DND-41 (cell line): ENCODE data around the gene INPP4A.
"Not testable (repeated sequence)": the region's sequence is repeated elsewhere in the genome, so short reads cannot be mapped to it uniquely, and the experiment has no call there.

Experiments
- ATAC-seq: fragments of 200-7000 bp; cut with Tn5 transposase; 3 replicates; pipeline ENCODE4 v1.9.1; 2021; ENCODE audit warnings: low read depth; ENCODE audit not compliant: insufficient read depth
- DNase-seq: peaks from one replicate; pipeline ENCODE4 v3.0.0-alpha.2; 2020
- H2AFZ ChIP-seq: 2 replicates; pipeline ENCODE4 v1.6.0; 2012; ENCODE audit warnings: low read depth, low read length
- H3K27ac ChIP-seq: 2 replicates; pipeline ENCODE4 v1.5.1; 2012; ENCODE audit warnings: low read length, inconsistent platforms
- H3K27me3 ChIP-seq: fragments of 200-600 bp; sonication (generic); 2 replicates; pipeline ENCODE4 v1.6.0; 2012; ENCODE audit warnings: low read length, mild to moderate bottlenecking, inconsistent platforms; ENCODE audit not compliant: insufficient read depth, poor library complexity
- H3K36me3 ChIP-seq: 2 replicates; pipeline ENCODE4 v1.5.1; 2012; ENCODE audit warnings: low read length, inconsistent platforms; ENCODE audit not compliant: insufficient read depth
- H3K4me1 ChIP-seq: 2 replicates; pipeline ENCODE4 v1.5.1; 2012; ENCODE audit warnings: mild to moderate bottlenecking, low read length; ENCODE audit not compliant: insufficient read depth
- H3K4me2 ChIP-seq: 2 replicates; pipeline ENCODE4 v1.6.0; 2012; ENCODE audit warnings: mild to moderate bottlenecking, moderate library complexity, low read length, inconsistent platforms; ENCODE audit not compliant: insufficient read depth
- H3K4me3 ChIP-seq, 2 experiments: fragments of 200-600 bp in 1 of 2; shearing (Covaris generic) in 1 of 2; 2 replicates each; pipeline ENCODE4 v1.5.1; 2012 to 2016; ENCODE audit warnings: inconsistent platforms in 2 of 2, low read length in 2 of 2, mild to moderate bottlenecking in 2 of 2, low read depth in 1 of 2, moderate library complexity in 1 of 2
- H3K79me2 ChIP-seq: 2 replicates; pipeline ENCODE4 v1.6.0; 2012; ENCODE audit warnings: low read length, inconsistent platforms; ENCODE audit not compliant: insufficient read depth
- H3K9ac ChIP-seq: 2 replicates; pipeline ENCODE4 v1.6.0; 2012; ENCODE audit warnings: low read depth, mild to moderate bottlenecking, inconsistent platforms, low read length, moderate library complexity
- H3K9me3 ChIP-seq: 2 replicates; pipeline ENCODE4 v1.5.1; 2012; ENCODE audit warnings: low read length, moderate library complexity, mild to moderate bottlenecking, inconsistent platforms; ENCODE audit not compliant: insufficient read depth, severe bottlenecking
- H4K20me1 ChIP-seq: 2 replicates; pipeline ENCODE4 v1.6.0; 2012; ENCODE audit warnings: low read length; ENCODE audit not compliant: insufficient read depth
- EZH2 ChIP-seq: IDR thresholded peaks from 3 replicates; pipeline ENCODE4 v1.6.1; 2012; ENCODE audit warnings: borderline replicate concordance, low read depth, mild to moderate bottlenecking, moderate library complexity, low read length, inconsistent platforms; ENCODE audit not compliant: severe bottlenecking
- TF ChIP-seq, protein P1 (sequence below): IDR thresholded peaks from 2 replicates; pipeline ENCODE4 v1.5.1; 2012; ENCODE audit warnings: borderline replicate concordance, low read length, moderate library complexity, mild to moderate bottlenecking; ENCODE audit not compliant: poor library complexity, severe bottlenecking; ENCODE audit errors: extremely low read depth

The INPP4A gene

GRCh38 chr2:98405301-98405700 lies 39.4 kb upstream of the INPP4A start:
- no peaks in the 10 kb centered on the region for H3K9me3 ChIP-seq
- DNase-seq, result no peak
- H3K9ac ChIP-seq, result no peak overlapping the region
- H2AFZ ChIP-seq, result no peak overlapping the region
- TF ChIP-seq, protein P1, sequence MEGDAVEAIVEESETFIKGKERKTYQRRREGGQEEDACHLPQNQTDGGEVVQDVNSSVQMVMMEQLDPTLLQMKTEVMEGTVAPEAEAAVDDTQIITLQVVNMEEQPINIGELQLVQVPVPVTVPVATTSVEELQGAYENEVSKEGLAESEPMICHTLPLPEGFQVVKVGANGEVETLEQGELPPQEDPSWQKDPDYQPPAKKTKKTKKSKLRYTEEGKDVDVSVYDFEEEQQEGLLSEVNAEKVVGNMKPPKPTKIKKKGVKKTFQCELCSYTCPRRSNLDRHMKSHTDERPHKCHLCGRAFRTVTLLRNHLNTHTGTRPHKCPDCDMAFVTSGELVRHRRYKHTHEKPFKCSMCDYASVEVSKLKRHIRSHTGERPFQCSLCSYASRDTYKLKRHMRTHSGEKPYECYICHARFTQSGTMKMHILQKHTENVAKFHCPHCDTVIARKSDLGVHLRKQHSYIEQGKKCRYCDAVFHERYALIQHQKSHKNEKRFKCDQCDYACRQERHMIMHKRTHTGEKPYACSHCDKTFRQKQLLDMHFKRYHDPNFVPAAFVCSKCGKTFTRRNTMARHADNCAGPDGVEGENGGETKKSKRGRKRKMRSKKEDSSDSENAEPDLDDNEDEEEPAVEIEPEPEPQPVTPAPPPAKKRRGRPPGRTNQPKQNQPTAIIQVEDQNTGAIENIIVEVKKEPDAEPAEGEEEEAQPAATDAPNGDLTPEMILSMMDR, result no peak
- TF ChIP-seq EZH2, result no peak
- H4K20me1 ChIP-seq, result no peaks in the 10 kb centered on the region
- H3K27ac ChIP-seq, result no peak overlapping the region
- H3K36me3 ChIP-seq, result no peaks in the 10 kb centered on the region
- H3K4me3 ChIP-seq, result no peak overlapping the region
- H3K4me2 ChIP-seq, result no peak overlapping the region
- H3K27me3 ChIP-seq, result peaks cover 15% of the 10 kb centered on the region
- no peaks in the 10 kb centered on the region for H3K79me2 ChIP-seq
- ATAC-seq, result no peak
- no peaks in the 10 kb centered on the region for H3K4me1 ChIP-seq

DNA sequence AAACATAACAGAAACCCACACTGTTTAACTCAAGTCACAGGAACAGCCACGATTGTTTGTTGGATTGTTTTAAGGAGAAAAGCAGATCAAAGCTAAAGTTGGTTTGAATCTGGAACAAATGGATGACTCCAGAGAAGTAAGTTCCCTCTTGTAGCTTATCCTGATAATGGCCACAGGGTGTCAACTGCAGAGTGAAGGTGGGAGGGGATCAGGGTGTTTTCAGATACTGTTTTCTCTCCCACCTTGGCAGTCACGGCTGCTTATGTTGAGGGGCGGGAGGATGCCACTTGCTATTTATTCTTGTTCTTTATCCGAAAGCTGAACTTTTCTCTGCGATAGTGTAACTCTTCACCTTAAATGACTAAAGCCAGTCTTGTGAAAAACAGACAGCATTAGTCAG lies 36.5 kb upstream of the INPP4A start:
- H3K4me2 ChIP-seq, result no peak overlapping the region
- no peak overlapping the region for H3K9ac ChIP-seq
- H3K79me2 ChIP-seq, result no peaks in the 10 kb centered on the region
- DNase-seq (no peak), ATAC-seq (no peak)
- TF ChIP-seq, protein P1, result no peak
- no peak for TF ChIP-seq EZH2
- H3K9me3 ChIP-seq, result no peaks in the 10 kb centered on the region
- H3K27ac ChIP-seq, result no peak overlapping the region
- H3K4me3 ChIP-seq, result no peak overlapping the region
- H2AFZ ChIP-seq, result no peak overlapping the region
- H3K4me1 ChIP-seq, result no peaks in the 10 kb centered on the region
- no peaks in the 10 kb centered on the region for H3K36me3 ChIP-seq
- no peaks in the 10 kb centered on the region for H4K20me1 ChIP-seq
- peaks cover 2% of the 10 kb centered on the region for H3K27me3 ChIP-seq

DNA sequence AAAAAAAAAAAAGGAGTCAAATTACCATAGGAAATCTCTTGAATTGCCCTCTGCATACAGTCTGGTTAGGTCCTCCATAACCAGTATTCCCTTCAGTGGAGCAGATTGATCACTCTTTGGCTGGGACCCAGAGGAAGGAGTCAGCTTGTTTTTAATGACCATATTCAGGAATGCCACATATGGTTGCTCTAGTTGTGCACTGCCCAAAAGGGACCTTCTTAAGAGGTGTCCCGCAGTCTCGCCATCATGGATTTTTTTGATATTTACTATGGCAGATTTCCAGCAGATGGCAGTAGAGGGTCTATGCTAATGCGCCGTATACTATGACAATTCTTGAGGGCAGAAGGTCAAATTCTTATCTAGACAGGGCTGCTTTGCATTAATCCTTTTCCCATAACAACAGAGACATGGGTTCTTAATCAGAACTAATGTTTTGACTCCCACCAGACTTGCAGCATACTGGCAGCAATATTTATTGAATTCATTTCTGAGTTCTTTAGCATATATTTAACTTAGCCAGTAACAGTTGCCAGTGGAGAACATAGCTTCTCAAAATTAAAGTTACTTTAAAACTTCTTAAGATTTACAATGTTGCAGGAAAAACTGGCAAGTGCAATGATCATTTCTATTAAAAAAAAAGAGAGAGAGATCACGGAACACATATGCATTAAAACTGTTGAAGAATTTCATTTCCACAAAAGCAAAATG lies 31.8 kb upstream of the INPP4A start:
- H3K4me1 ChIP-seq, result no peaks in the 10 kb centered on the region
- ATAC-seq, result peak; percentile 97
- peak; percentile 64 for DNase-seq
- H3K9ac ChIP-seq, result no peak overlapping the region
- H3K36me3 ChIP-seq, result no peaks in the 10 kb centered on the region
- H2AFZ ChIP-seq, result 0 out of 2 replicates have a peak overlapping the region, but pooled peaks have one; percentile 60
- no peaks in the 10 kb centered on the region for H3K27me3 ChIP-seq
- H3K4me3 ChIP-seq, result no peak overlapping the region
- H3K27ac ChIP-seq, result no peak overlapping the region
- no peaks in the 10 kb centered on the region for H3K9me3 ChIP-seq
- no peaks in the 10 kb centered on the region for H3K79me2 ChIP-seq
- no peak overlapping the region for H3K4me2 ChIP-seq
- H4K20me1 ChIP-seq, result no peaks in the 10 kb centered on the region
- TF ChIP-seq, protein P1, result peak; percentile 87
- TF ChIP-seq EZH2, result no peak

DNA sequence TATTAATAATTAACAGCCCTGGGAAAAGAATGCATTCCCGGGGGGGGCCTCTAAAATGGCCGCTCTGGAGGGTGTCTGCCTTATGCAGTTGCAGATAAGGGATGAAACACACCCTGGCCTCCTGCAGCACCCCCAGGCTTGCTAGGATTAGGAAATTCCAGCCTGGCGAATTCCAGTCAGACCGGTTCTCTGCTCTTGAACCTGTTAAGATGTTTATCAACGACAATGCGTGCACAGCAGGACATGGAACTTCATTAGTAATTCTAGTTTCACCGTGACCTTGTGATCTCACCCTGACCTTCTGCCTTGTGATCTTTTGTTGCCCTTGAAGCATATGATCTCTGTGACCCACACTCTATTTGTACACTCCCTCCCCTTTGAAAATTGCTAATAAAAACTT lies 30.4 kb upstream of the INPP4A start:
- not testable (repeated sequence) for H3K4me2 ChIP-seq, H3K27me3 ChIP-seq, H3K9ac ChIP-seq, H3K36me3 ChIP-seq, H3K9me3 ChIP-seq, H3K4me1 ChIP-seq, H4K20me1 ChIP-seq, H3K79me2 ChIP-seq, DNase-seq, H3K27ac ChIP-seq, H3K4me3 ChIP-seq, H2AFZ ChIP-seq, ATAC-seq

DNA sequence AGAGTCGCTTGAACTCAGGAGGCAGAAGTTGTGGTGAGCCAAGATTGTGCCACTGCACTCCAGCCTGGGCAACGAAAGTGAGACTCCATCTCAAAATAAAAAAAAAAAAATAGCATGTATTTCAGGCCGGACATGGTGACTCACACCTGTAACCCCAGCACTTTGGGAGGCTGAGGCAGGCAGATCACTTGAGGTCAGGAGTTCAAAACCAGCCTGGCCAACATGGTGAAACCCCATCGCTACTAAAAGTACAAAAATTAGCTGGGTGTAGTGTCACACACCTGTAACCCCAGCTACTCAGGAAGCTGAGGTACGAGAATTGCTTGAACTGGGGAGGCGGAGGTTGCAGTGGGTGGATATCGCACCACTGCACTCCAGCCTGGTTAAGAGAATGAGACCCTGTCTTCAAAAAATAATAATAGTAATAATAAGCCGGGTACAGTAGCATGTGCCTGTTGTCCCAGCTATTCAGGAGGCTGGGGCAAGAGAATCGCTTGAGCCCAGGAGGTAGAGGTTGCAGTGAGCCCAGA lies 28.9 kb upstream of the INPP4A start:
- ATAC-seq, H3K9ac ChIP-seq, H4K20me1 ChIP-seq, DNase-seq, H3K36me3 ChIP-seq, H2AFZ ChIP-seq, H3K27me3 ChIP-seq, H3K9me3 ChIP-seq, H3K4me3 ChIP-seq, H3K4me2 ChIP-seq, H3K4me1 ChIP-seq, H3K79me2 ChIP-seq, H3K27ac ChIP-seq: not testable (repeated sequence)
